GM21423 (cell line): Measurements from ENCODE around the gene EVA1A.
"Not testable (repeated sequence)": the region's sequence is repeated elsewhere in the genome, so short reads cannot be mapped to it uniquely, and the experiment has no call there.

Source experiments
- ATAC-seq: cut with Tn5 transposase; IDR thresholded peaks from one replicate; pipeline ENCODE4 v1.9.1; 2021; ENCODE audit warnings: mild to moderate bottlenecking, moderate library complexity; ENCODE audit not compliant: unreplicated experiment

EVA1A gene

GRCh38 chr2:75491129-75491753 is 69.5 kb downstream of the EVA1A start:
- ATAC-seq, result no peak

- ATAC-seq, result no peak
These were observed 71.0 kb downstream of the EVA1A start for GRCh38 chr2:75489721-75490120.

GRCh38 chr2:75488157-75488556 is 72.6 kb downstream of the EVA1A start:
- ATAC-seq, result no peak

GRCh38 chr2:75486735-75487134 is 74.0 kb downstream of the EVA1A start:
- ATAC-seq, result not testable (repeated sequence)

GRCh38 chr2:75484840-75485239 is 75.9 kb downstream of the EVA1A start:
- no peak for ATAC-seq

GRCh38 chr2:75483878-75484277 is 76.9 kb downstream of the EVA1A start:
- no peak for ATAC-seq

GRCh38 chr2:75482398-75482797 is 78.3 kb downstream of the EVA1A start:
- ATAC-seq, result no peak

GRCh38 chr2:75480971-75481836 is 79.5 kb downstream of the EVA1A start:
- ATAC-seq, result no peak

- not testable (repeated sequence) for ATAC-seq
These were observed 83.0 kb downstream of the EVA1A start for GRCh38 chr2:75477696-75478095.

GRCh38 chr2:75476761-75477160 is 84.0 kb downstream of the EVA1A start:
- ATAC-seq, result no peak

- no peak for ATAC-seq
These were observed 84.8 kb downstream of the EVA1A start for GRCh38 chr2:75475976-75476375.

- no peak for ATAC-seq
These were observed 85.7 kb downstream of the EVA1A start for GRCh38 chr2:75475049-75475448.

GRCh38 chr2:75474115-75474514 is 86.6 kb downstream of the EVA1A start:
- no peak for ATAC-seq

GRCh38 chr2:75466708-75467311 is 93.9 kb downstream of the EVA1A start:
- ATAC-seq, result no peak

- no peak for ATAC-seq
These were observed 95.3 kb downstream of the EVA1A start for GRCh38 chr2:75465317-75465984.

GRCh38 chr2:75464348-75464946 is 96.3 kb downstream of the EVA1A start:
- ATAC-seq, result peak; percentile 51

GRCh38 chr2:75462721-75463120 is 98.0 kb downstream of the EVA1A start:
- no peak for ATAC-seq

- ATAC-seq, result no peak
These were observed 98.5 kb downstream of the EVA1A start for GRCh38 chr2:75462206-75462605.

GRCh38 chr2:75460630-75461029 is 100.1 kb downstream of the EVA1A start:
- ATAC-seq, result no peak

- ATAC-seq, result no peak
These were observed 101.0 kb downstream of the EVA1A start for GRCh38 chr2:75459565-75460310.
